GM12878 (cell line): ENCODE results near the gene NR2F1. TPM values are rescaled to one million over a fixed set of nuclear protein-coding genes. Genes with fewer than 3 reads are reported as not detected.

ENCODE experiments used
- BRCA1 ChIP-seq: IDR thresholded peaks from 2 replicates; pipeline ENCODE4 v1.6.1; 2011; ENCODE audit warnings: low read depth, low read length, improper control_type of control experiment
- EGR1 ChIP-seq, 2 experiments: IDR thresholded peaks; 1 replicate in 1 of 2; 2 replicates in 1 of 2; pipeline ENCODE4 v1.6.1; 2011 to 2012; ENCODE audit warnings: low read depth in 2 of 2, low read length in 2 of 2, borderline replicate concordance in 1 of 2, mild to moderate bottlenecking in 1 of 2, moderate library complexity in 1 of 2
- NFYB ChIP-seq: IDR thresholded peaks from 2 replicates; pipeline ENCODE4 v1.6.1; 2011; ENCODE audit warnings: low read depth, mild to moderate bottlenecking, low read length, improper control_type of control experiment, moderate library complexity; ENCODE audit not compliant: insufficient read depth
- PML ChIP-seq: IDR thresholded peaks from 2 replicates; pipeline ENCODE4 v1.6.1; 2012; ENCODE audit warnings: low read length, inconsistent platforms
- POLR2A ChIP-seq: IDR thresholded peaks from 2 replicates; pipeline ENCODE4 v1.6.1; 2011; ENCODE audit warnings: low read depth, mild to moderate bottlenecking, low read length
- SKIL ChIP-seq: fragments of 450-650 bp; IDR thresholded peaks from 2 replicates; pipeline ENCODE4 v1.6.1; 2017; ENCODE audit warnings: mild to moderate bottlenecking, low read depth, inconsistent platforms; ENCODE audit not compliant: poor library complexity, severe bottlenecking
- SP1 ChIP-seq: IDR thresholded peaks from one replicate; pipeline ENCODE4 v1.6.1; 2011; ENCODE audit warnings: low read depth, low read length
- SPI1 ChIP-seq: IDR thresholded peaks from 2 replicates; pipeline ENCODE4 v1.6.1; 2011; ENCODE audit warnings: low read depth, mild to moderate bottlenecking, low read length, moderate library complexity, borderline replicate concordance; ENCODE audit not compliant: insufficient read depth
- SRF ChIP-seq, 2 experiments: IDR thresholded peaks; 2 replicates each; pipeline ENCODE4 v1.6.1; 2011; ENCODE audit warnings: low read depth in 2 of 2, low read length in 2 of 2, mild to moderate bottlenecking in 1 of 2, moderate library complexity in 1 of 2
- ZBED1 ChIP-seq: IDR thresholded peaks from 2 replicates; pipeline ENCODE4 v1.6.1; 2016; ENCODE audit warnings: borderline replicate concordance
- ZNF592 ChIP-seq: fragments of 450-650 bp; IDR thresholded peaks from 2 replicates; pipeline ENCODE4 v1.6.1; 2017; ENCODE audit warnings: mild to moderate bottlenecking, moderate library complexity
- polyA plus RNA-seq, 11 experiments: library from polyadenylated mRNA; depleted of rRNA in 4 of 11; unstranded in 6 of 11; stranded (reverse) in 5 of 11; fragments of >200 nt; fragmentation: Nextera tagmentation in 4 of 11; fragmentation: Illumina TruSeq in 1 of 11; extraction: Ambion mirVana in 4 of 11; extraction: Trizol in 1 of 11; gene quantifications; 1 replicate in 1 of 11; 2 replicates in 10 of 11; pipeline versions ENCODE4 v1.2.1 to v1.2.3, GENCODE V29; 2011 to 2016; ENCODE audit warnings: inconsistent platforms in 2 of 11, missing spikeins in 2 of 11, low read depth in 1 of 11
- total RNA-seq, 4 experiments: library from RNA; depleted of rRNA in 3 of 4; stranded (reverse); fragments of >200 nt in 3 of 4; fragmentation: Illumina TruSeq in 1 of 4; extraction: Trizol in 1 of 4; gene quantifications; 2 replicates each; pipeline versions ENCODE4 v1.2.1 to v1.2.3, GENCODE V29; 2013 to 2021
- TF ChIP-seq, protein P1 (sequence below): fragments of 450-650 bp; IDR thresholded peaks from 2 replicates; pipeline ENCODE4 v1.6.1; 2016; ENCODE audit warnings: mild to moderate bottlenecking, moderate library complexity, borderline replicate concordance

NR2F1 gene
- total and polyA plus RNA-seq, 10 of the 15 experiments (the other 5 are each of a cell fraction or from before 2014, with no cell fraction given): 0.04 to 0.79 (median 0.36) TPM; not detected in 7

GRCh38 chr5:93604644-93605515, 21.9 kb downstream of the NR2F1 start (continued):
- TF ChIP-seq, protein P1, sequence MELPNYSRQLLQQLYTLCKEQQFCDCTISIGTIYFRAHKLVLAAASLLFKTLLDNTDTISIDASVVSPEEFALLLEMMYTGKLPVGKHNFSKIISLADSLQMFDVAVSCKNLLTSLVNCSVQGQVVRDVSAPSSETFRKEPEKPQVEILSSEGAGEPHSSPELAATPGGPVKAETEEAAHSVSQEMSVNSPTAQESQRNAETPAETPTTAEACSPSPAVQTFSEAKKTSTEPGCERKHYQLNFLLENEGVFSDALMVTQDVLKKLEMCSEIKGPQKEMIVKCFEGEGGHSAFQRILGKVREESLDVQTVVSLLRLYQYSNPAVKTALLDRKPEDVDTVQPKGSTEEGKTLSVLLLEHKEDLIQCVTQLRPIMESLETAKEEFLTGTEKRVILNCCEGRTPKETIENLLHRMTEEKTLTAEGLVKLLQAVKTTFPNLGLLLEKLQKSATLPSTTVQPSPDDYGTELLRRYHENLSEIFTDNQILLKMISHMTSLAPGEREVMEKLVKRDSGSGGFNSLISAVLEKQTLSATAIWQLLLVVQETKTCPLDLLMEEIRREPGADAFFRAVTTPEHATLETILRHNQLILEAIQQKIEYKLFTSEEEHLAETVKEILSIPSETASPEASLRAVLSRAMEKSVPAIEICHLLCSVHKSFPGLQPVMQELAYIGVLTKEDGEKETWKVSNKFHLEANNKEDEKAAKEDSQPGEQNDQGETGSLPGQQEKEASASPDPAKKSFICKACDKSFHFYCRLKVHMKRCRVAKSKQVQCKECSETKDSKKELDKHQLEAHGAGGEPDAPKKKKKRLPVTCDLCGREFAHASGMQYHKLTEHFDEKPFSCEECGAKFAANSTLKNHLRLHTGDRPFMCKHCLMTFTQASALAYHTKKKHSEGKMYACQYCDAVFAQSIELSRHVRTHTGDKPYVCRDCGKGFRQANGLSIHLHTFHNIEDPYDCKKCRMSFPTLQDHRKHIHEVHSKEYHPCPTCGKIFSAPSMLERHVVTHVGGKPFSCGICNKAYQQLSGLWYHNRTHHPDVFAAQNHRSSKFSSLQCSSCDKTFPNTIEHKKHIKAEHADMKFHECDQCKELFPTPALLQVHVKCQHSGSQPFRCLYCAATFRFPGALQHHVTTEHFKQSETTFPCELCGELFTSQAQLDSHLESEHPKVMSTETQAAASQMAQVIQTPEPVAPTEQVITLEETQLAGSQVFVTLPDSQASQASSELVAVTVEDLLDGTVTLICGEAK: no peak
- no peak for TF ChIP-seq EGR1 (IDR thresholded peaks at IDR 0.05; ENCODE audit: borderline replicate concordance in 1 of 2, low read depth in 2 of 2, low read length in 2 of 2)
- no peak for TF ChIP-seq SRF (IDR thresholded peaks at IDR 0.05; ENCODE audit: low read depth in 2 of 2, low read length in 2 of 2)
- TF ChIP-seq BRCA1: no peak
- no peak for TF ChIP-seq NFYB
- TF ChIP-seq POLR2A: no peak
- TF ChIP-seq PML: no peak
- no peak for TF ChIP-seq ZBED1
- no peak for TF ChIP-seq SPI1
- no peak for TF ChIP-seq ZNF592
- TF ChIP-seq SKIL: no peak
- TF ChIP-seq SP1: no peak
